GM18909 (cell line): ENCODE data around the gene BCAS3.
"Not testable (repeated sequence)": the region's sequence is repeated elsewhere in the genome, so short reads cannot be mapped to it uniquely, and the experiment has no call there.

Source experiments
- ATAC-seq: cut with Tn5 transposase; IDR thresholded peaks from one replicate; pipeline ENCODE4 v1.9.1; 2021; ENCODE audit warnings: mild to moderate bottlenecking; ENCODE audit not compliant: unreplicated experiment, poor library complexity

The BCAS3 gene

GRCh38 chr17:60743282-60743681, 65.6 kb downstream of the BCAS3 start:
- no peak for ATAC-seq

GRCh38 chr17:60743799-60744198, 66.1 kb downstream of the BCAS3 start:
- no peak for ATAC-seq

- ATAC-seq, result no peak
Measured at GRCh38 chr17:60744355-60744966, 66.8 kb downstream of the BCAS3 start.

- ATAC-seq, result no peak
Measured at GRCh38 chr17:60745544-60745943, 67.9 kb downstream of the BCAS3 start.

- ATAC-seq, result no peak
Measured at GRCh38 chr17:60747069-60747808, 69.6 kb downstream of the BCAS3 start.

- no peak for ATAC-seq
Measured at GRCh38 chr17:60748204-60748603, 70.6 kb downstream of the BCAS3 start.

GRCh38 chr17:60749050-60749449, 71.4 kb downstream of the BCAS3 start:
- ATAC-seq, result no peak

GRCh38 chr17:60749708-60750107, 72.1 kb downstream of the BCAS3 start:
- ATAC-seq, result no peak

GRCh38 chr17:60750640-60751039, 73.0 kb downstream of the BCAS3 start:
- ATAC-seq, result no peak

GRCh38 chr17:60751884-60752283, 74.2 kb downstream of the BCAS3 start:
- ATAC-seq, result no peak

- no peak for ATAC-seq
Measured at GRCh38 chr17:60752873-60753577, 75.4 kb downstream of the BCAS3 start.

GRCh38 chr17:60754057-60754604, 76.5 kb downstream of the BCAS3 start:
- ATAC-seq, result no peak

GRCh38 chr17:60756798-60757197, 79.1 kb downstream of the BCAS3 start:
- not testable (repeated sequence) for ATAC-seq

GRCh38 chr17:60757437-60757836, 79.8 kb downstream of the BCAS3 start:
- no peak for ATAC-seq

GRCh38 chr17:60759756-60760155, 82.1 kb downstream of the BCAS3 start:
- ATAC-seq, result no peak

- not testable (repeated sequence) for ATAC-seq
Measured at GRCh38 chr17:60761301-60761700, 83.7 kb downstream of the BCAS3 start.

GRCh38 chr17:60766778-60767190, 89.1 kb downstream of the BCAS3 start:
- no peak for ATAC-seq

GRCh38 chr17:60767744-60768308, 90.2 kb downstream of the BCAS3 start:
- no peak for ATAC-seq

GRCh38 chr17:60769327-60769726, 91.7 kb downstream of the BCAS3 start:
- ATAC-seq, result no peak

- no peak for ATAC-seq
Measured at GRCh38 chr17:60770946-60771422, 93.3 kb downstream of the BCAS3 start.

GRCh38 chr17:60771621-60772020, 94.0 kb downstream of the BCAS3 start:
- not testable (repeated sequence) for ATAC-seq
